Small intestine (tissue), 16 donors: ENCODE data around the gene FKBP1A. TPM values are rescaled to one million over a fixed set of nuclear protein-coding genes. Genes with fewer than 3 reads are reported as not detected.
A peak's percentile ranks its signal among the peaks of the same experiment; 100 is the strongest.

Experiments
- DNase-seq, 2 donors: peaks; one replicate each; pipeline versions ENCODE4 v3.0.0 to v3.0.0-alpha.2; 2013
- FAIRE-seq: peaks from 2 replicates; lab custom pipeline; 2012; peaks lifted over from hg19 to GRCh38; lab: Jason Lieb, UNC
- H3K27ac ChIP-seq, 3 donors: one replicate each; pipeline ENCODE4 v1.5.1; 2013; ENCODE audit warnings: low read length in 2 of 3, mild to moderate bottlenecking in 2 of 3, control low read depth in 1 of 3, inconsistent platforms in 1 of 3, low read depth in 1 of 3, moderate library complexity in 1 of 3
- H3K27me3 ChIP-seq, 3 donors: one replicate each; pipeline ENCODE4 v1.6.1; 2013; ENCODE audit warnings: low read length in 3 of 3, inconsistent platforms in 1 of 3; ENCODE audit not compliant: control insufficient read depth in 3 of 3, insufficient read depth in 3 of 3
- H3K36me3 ChIP-seq, 3 donors: one replicate each; pipeline ENCODE4 v1.6.1; 2013; ENCODE audit warnings: low read length in 3 of 3, inconsistent platforms in 1 of 3, low read depth in 1 of 3, mild to moderate bottlenecking in 1 of 3, moderate library complexity in 1 of 3; ENCODE audit not compliant: control insufficient read depth in 3 of 3, insufficient read depth in 2 of 3
- H3K4me1 ChIP-seq, 3 donors: one replicate each; pipeline ENCODE4 v1.6.1; 2013; ENCODE audit warnings: low read length in 2 of 3, inconsistent platforms in 1 of 3, low read depth in 1 of 3, mild to moderate bottlenecking in 1 of 3, moderate library complexity in 1 of 3; ENCODE audit not compliant: control insufficient read depth in 3 of 3, insufficient read depth in 2 of 3
- H3K4me3 ChIP-seq, 3 donors: one replicate each; pipeline ENCODE4 v1.5.1; 2013; ENCODE audit warnings: low read length in 3 of 3, control low read depth in 1 of 3, inconsistent platforms in 1 of 3, low read depth in 1 of 3, mild to moderate bottlenecking in 1 of 3, moderate library complexity in 1 of 3
- H3K9me3 ChIP-seq, 2 donors: one replicate each; pipeline ENCODE4 v1.6.1; 2013; ENCODE audit warnings: low read depth in 1 of 2, low read length in 1 of 2; ENCODE audit not compliant: control insufficient read depth in 2 of 2, insufficient read depth in 1 of 2
- WGBS, 3 donors: extraction: QIAGEN DNeasy Blood & Tissue Kit; methylation state at CpG; one replicate each; pipeline ENCODE4 v1.1.7; 2013; 5-methylcytosine and 5-hydroxymethylcytosine counted together
- long read RNA-seq, 10 donors: transcript quantifications; one replicate each; lab custom pipeline, GENCODE V29; 2026
- polyA plus RNA-seq, 4 donors: library from polyadenylated mRNA; stranded (reverse) in 3 of 4; unstranded in 1 of 4; fragments of 200-250 nt in 3 of 4; fragments of 120-200 nt in 1 of 4; gene quantifications; one replicate each; pipeline versions ENCODE4 v1.2.1 to v1.2.3, GENCODE V29; 2013
- donor health status: healthy with polysubstance abuse.
- donor health status: control.
- donor health status: control.
- donor health status: Bipolar disorder and iron deficiency.
- donor health status: healthy.

Gene FKBP1A
- 100 to 1,000 TPM; 146 to 315 (median 208) TPM for polyA plus RNA-seq
- long read RNA-seq, donor 1, transcript FKBP1A-203 (4 exons, 976 nt), result minor isoform, 7 of 196 reads
- long read RNA-seq, donor 1, transcript FKBP1A-202 (4 exons, 747 nt), result minor isoform, 16 of 196 reads
- long read RNA-seq, donor 1, transcript FKBP1A-204 (5 exons, 1,622 nt), result major isoform, 152 of 196 reads
- long read RNA-seq, donor 1, transcript FKBP1A-210 (3 exons, 562 nt), result minor isoform, 5 of 196 reads
- long read RNA-seq, donor 1, partial matches to known transcripts, result 14 of 196 reads
- long read RNA-seq, donor 1, other reads (novel, unspliced or antisense), result 0 of 196 reads
- long read RNA-seq, donor 2, transcript FKBP1A-204 (5 exons, 1,622 nt), result major isoform, 46 of 49 reads
- long read RNA-seq, donor 2, partial matches to known transcripts, result 0 of 49 reads
- long read RNA-seq, donor 2, other reads (novel, unspliced or antisense), result 0 of 49 reads
- long read RNA-seq, donor 3, transcript FKBP1A-202 (4 exons, 747 nt), result minor isoform, 11 of 77 reads
- long read RNA-seq, donor 3, transcript FKBP1A-204 (5 exons, 1,622 nt), result major isoform, 57 of 77 reads
- long read RNA-seq, donor 3, partial matches to known transcripts, result 7 of 77 reads
- long read RNA-seq, donor 3, other reads (novel, unspliced or antisense), result 0 of 77 reads
- long read RNA-seq, donor 4, partial matches to known transcripts, result 0 of 4 reads
- long read RNA-seq, donor 4, other reads (novel, unspliced or antisense), result 0 of 4 reads
- long read RNA-seq, donor 5, transcript FKBP1A-204 (5 exons, 1,622 nt), result major isoform, 11 of 15 reads
- long read RNA-seq, donor 5, partial matches to known transcripts, result 0 of 15 reads
- long read RNA-seq, donor 5, other reads (novel, unspliced or antisense), result 0 of 15 reads
- long read RNA-seq, donor 6, transcript FKBP1A-204 (5 exons, 1,622 nt), result major isoform, 62 of 69 reads
- long read RNA-seq, donor 6, partial matches to known transcripts, result 0 of 69 reads
- long read RNA-seq, donor 6, other reads (novel, unspliced or antisense), result 0 of 69 reads
- long read RNA-seq, donor 7, transcript FKBP1A-203 (4 exons, 976 nt), result minor isoform, 6 of 203 reads
- long read RNA-seq, donor 7, transcript FKBP1A-202 (4 exons, 747 nt), result minor isoform, 11 of 203 reads
- long read RNA-seq, donor 7, transcript FKBP1A-204 (5 exons, 1,622 nt), result major isoform, 171 of 203 reads
- long read RNA-seq, donor 7, partial matches to known transcripts, result 9 of 203 reads
- long read RNA-seq, donor 7, other reads (novel, unspliced or antisense), result 0 of 203 reads
- long read RNA-seq, donor 8, transcript FKBP1A-204 (5 exons, 1,622 nt), result major isoform, 12 of 14 reads
- long read RNA-seq, donor 8, partial matches to known transcripts, result 0 of 14 reads
- long read RNA-seq, donor 8, other reads (novel, unspliced or antisense), result 0 of 14 reads
- long read RNA-seq, donor 9, transcript FKBP1A-204 (5 exons, 1,622 nt), result major isoform, 23 of 27 reads
- long read RNA-seq, donor 9, partial matches to known transcripts, result 0 of 27 reads
- long read RNA-seq, donor 9, other reads (novel, unspliced or antisense), result 0 of 27 reads
- long read RNA-seq, donor 10, transcript FKBP1A-204 (5 exons, 1,622 nt), result major isoform, 94 of 108 reads
- long read RNA-seq, donor 10, transcript FKBP1A-203 (4 exons, 976 nt), result minor isoform, 5 of 108 reads
- long read RNA-seq, donor 10, transcript FKBP1A-202 (4 exons, 747 nt), result minor isoform, 5 of 108 reads
- long read RNA-seq, donor 10, partial matches to known transcripts, result 0 of 108 reads
- long read RNA-seq, donor 10, other reads (novel, unspliced or antisense), result 0 of 108 reads

DNA sequence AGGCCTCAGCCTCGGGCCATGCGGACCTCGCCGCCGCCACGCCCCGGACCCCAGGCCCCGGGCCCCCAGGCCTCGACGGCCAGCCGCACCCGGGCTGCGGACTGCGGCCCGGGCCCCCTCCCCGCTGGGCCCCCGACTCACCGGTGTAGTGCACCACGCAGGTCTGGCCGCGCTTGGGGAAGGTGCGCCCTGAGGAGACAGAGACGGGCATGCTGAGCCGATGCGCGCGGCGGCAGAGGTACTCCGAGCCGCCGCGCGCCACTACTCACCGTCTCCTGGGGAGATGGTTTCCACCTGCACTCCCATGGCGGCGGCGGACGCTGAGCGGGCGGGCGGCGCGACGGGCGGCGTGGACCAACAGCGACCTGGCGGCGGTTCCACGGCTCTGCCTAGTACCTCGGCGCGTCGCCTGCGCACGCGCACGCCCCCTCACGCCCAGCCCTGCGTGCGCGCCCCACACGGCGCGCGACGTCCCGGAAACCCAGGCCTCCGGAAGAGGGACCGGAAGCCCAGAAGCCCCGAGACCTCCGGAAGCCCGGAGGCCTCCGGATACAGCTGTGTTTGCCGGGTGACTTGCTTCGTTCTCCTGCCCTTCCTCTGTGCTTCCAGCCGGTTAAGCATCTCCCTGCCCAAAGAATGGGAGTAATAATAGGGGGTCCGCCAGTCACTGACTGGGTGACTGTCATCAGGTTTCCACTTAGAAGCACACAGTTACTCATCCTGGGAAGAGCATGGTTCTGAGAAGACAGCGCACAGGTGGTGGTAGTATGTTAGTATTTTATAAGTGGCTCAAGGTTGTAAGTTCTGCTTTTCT lies at the start of gene FKBP1A:
Gene FKBP1A (minus strand): TSS at position 362 of the 814 bp plus-strand sequence. CDS start 56 bp downstream, at position 306.
- H3K9me3 ChIP-seq, result no peaks in the 10 kb centered on the region
- peaks cover 0 to 27% (median 0%) of the 10 kb centered on the region in 3 donors for H3K36me3 ChIP-seq
- peaks cover 10 to 26% (median 17%) of the 10 kb centered on the region in 3 donors for H3K4me1 ChIP-seq
- WGBS, 3 donors, result 1 to 2% (median 1%) methylated on average over 30 to 79 of the region's 79 CpGs
- FAIRE-seq (no peak), DNase-seq (peak; percentile 94 to 96)
- H3K27me3 ChIP-seq, result no peaks in the 10 kb centered on the region
- peak within 1 kb of the TSS; percentile 69 to 90 (median 70) for H3K27ac ChIP-seq
- peak within 1 kb of the TSS; percentile 82 to 96 (median 94) for H3K4me3 ChIP-seq

DNA sequence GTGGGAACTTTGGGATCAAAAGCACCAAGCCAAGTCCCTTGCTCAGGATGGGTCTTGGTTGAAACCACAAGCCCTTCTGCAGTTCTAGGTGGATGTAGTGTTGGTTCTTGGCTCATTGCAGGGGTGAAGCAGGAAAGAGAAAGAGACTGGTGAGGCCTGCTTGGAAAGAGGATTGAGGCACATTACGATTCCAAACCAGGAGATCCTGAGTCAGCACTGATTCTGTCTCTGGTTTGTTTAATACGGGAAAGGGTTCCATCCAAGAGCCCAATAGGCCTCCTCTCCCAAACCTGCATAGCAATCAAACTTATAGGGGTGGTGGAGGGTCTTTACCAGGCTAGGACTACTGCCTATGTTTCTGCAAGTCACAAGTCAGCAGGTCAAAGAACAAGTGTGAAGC lies 49.5 kb upstream of the FKBP1A start:
- H3K4me3 ChIP-seq, result no peak overlapping the region
- H3K4me1 ChIP-seq, result no peaks in the 10 kb centered on the region
- DNase-seq (no peak), FAIRE-seq (no peak)
- 89 to 95% (median 91%) methylated on average over 2 of the region's 2 CpGs for WGBS, 3 donors
- H3K27me3 ChIP-seq, result no peaks in the 10 kb centered on the region
- no peak overlapping the region for H3K27ac ChIP-seq
- no peaks in the 10 kb centered on the region for H3K9me3 ChIP-seq
- peaks cover 24 to 58% (median 24%) of the 10 kb centered on the region in 3 donors for H3K36me3 ChIP-seq

DNA sequence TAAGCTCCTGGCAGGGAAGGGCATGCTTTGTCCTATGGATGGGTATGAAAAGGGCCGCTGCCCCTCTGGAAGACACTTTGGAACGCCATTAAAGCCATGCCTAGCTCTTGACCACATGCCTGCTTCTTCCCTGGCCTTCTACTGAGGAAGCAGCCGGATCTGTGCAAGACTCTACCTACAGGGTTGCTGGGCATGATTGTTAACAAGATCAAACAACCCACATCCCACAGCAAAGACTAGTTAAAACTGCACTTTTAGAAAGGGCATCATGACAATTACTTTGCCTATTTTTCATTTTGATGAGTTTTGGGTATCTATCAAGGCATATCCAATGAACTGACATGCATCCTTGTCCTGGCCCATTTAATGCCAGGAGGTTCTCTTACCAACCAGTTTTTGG lies 48.3 kb upstream of the FKBP1A start:
- no peak overlapping the region for H3K4me3 ChIP-seq

DNA sequence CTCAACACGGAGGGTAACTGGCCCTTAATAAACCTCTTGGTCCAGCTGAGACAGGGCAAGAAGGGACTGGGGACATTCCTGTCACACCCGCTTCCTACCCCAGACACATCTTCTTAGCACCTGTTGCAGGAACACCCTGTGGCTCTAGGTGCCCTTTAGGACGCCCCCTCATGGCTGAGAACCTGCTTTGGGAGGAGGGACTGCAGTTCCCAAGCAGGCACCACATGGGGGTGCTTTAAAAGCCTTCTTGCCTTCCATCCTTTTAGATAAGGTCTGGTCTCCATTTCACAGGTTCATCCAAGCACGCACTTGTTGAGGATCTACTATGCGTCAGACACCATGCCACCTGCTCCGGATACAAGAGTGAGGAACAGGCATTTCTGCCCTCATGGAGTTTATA lies 47.2 kb upstream of the FKBP1A start:
- Histone ChIP-seq H3K9me3 (no peaks in the 10 kb centered on the region), H3K4me1 (no peaks in the 10 kb centered on the region), H3K27me3 (no peaks in the 10 kb centered on the region), H3K27ac (no peak overlapping the region), H3K4me3 (no peak overlapping the region), H3K36me3 (peaks cover 14 to 43% (median 15%) of the 10 kb centered on the region in 3 donors)
- no peak for FAIRE-seq
- WGBS, 3 donors, result 70 to 79% (median 77%) methylated on average over 6 of the region's 6 CpGs
- DNase-seq, result peak in 1 of 2 donors; percentile 11

More for the DNA sequence above, 48.3 kb upstream of the FKBP1A start:
- DNase-seq, result no peak
- H3K27ac ChIP-seq, result no peak overlapping the region
- no peaks in the 10 kb centered on the region for H3K4me1 ChIP-seq
- no peaks in the 10 kb centered on the region for H3K27me3 ChIP-seq
- WGBS, 3 donors, result 69 to 87% (median 77%) methylated on average over 3 of the region's 3 CpGs
- no peak for FAIRE-seq
- H3K9me3 ChIP-seq, result no peaks in the 10 kb centered on the region
- peaks cover 19 to 54% (median 20%) of the 10 kb centered on the region in 3 donors for H3K36me3 ChIP-seq

DNA sequence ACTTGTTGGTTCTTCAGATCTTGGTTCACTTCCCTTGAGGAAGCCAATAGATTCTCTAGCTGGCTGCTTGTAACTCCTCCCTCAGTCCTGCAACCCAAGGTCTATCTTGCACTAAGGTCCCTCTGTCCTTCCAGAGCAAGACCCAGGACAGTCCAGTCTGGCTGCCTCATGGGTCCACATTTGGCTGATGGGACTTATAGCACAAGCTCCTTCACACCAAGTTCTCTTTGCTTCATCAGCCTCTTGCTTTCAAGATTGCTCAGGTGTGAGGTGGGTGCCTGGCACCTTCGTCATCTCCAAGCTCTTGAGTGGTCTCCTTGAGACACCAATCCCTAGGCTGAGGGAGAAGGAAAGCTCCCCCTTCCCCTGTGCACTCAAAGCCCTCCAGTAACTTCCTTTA lies 45.5 kb upstream of the FKBP1A start:
- Histone ChIP-seq H3K4me1 (no peaks in the 10 kb centered on the region), H3K27me3 (no peaks in the 10 kb centered on the region), H3K27ac (no peak overlapping the region), H3K9me3 (no peaks in the 10 kb centered on the region), H3K4me3 (no peak overlapping the region), H3K36me3 (peaks cover 5 to 28% (median 9%) of the 10 kb centered on the region in 3 donors)
- 26 to 43% (median 42%) methylated on average over 1 of the region's 1 CpG for WGBS, 3 donors
- DNase-seq (no peak), FAIRE-seq (no peak)

DNA sequence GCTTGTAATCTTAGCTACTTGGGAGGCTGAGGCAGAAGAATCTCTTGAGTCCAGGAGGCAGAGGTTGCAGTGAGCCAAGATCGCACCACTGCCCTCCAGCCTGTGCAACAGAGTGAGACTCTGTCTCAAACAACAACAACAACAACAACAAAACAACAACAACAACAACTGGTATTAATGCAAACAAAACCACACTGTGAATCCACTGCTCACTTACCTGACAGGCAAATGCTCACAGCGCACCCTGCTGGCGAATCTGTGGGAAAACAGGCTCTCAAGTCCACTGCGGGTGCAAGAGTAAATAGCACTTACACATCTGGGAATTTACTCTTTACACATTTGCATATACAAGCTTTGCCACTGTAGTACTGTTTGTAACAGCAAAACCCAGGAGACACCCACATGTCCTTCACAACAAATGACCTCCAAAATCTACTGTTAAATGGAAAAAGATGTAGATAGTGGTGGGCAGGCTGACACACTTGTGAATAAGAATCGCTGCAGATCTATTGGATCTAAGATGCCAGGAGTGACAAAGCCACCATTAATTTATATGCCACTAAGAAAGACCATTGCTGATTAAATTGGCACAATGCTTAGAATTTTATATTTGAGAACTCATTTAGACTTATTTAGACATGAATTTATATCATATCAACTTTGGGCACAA lies 44.5 kb upstream of the FKBP1A start:
- peak; percentile 77 to 81 for DNase-seq
- 30 to 36% (median 30%) methylated on average over 5 of the region's 5 CpGs for WGBS, 3 donors

More for the DNA sequence above, 44.5 kb upstream of the FKBP1A start:
- H3K27me3 ChIP-seq, result no peaks in the 10 kb centered on the region
- H3K27ac ChIP-seq, result no peak overlapping the region
- H3K9me3 ChIP-seq, result no peaks in the 10 kb centered on the region
- no peak overlapping the region for H3K4me3 ChIP-seq
- H3K36me3 ChIP-seq, result peaks cover 0 to 24% (median 5%) of the 10 kb centered on the region in 3 donors
- FAIRE-seq, result no peak
- H3K4me1 ChIP-seq, result no peaks in the 10 kb centered on the region
